ENCODE results near the gene EFNA3. TPM values are rescaled to one million over a fixed set of nuclear protein-coding genes. Genes with fewer than 3 reads are reported as not detected.

The EFNA3 gene
- total RNA-seq, 1 experiment from 2014 or later, result 20.4 TPM

- TF ChIP-seq ZBTB33 (IDR thresholded peaks at IDR 0.05; ENCODE audit: extremely low read depth, insufficient replicate concordance, low read length) (no peak), TCF7L2 (IDR thresholded peaks at IDR 0.05; ENCODE audit: borderline replicate concordance, extremely low read depth, insufficient read depth, insufficient read length) (no peak)
Measured at GRCh38 chr1:155131856-155132255, 53.2 kb downstream of the EFNA3 start (continued).

- ChIA-PET POLR2A (no interaction called here), RAD21 (ENCODE audit: low non-redundant PET in 1 of 2, low total read pairs in 2 of 2, uncharacterized antibody in 2 of 2, unreplicated experiment in 2 of 2) (no interaction called here), CTCF (interaction anchor here (1.3 to 2.2 kb wide), 3 partner anchors 34 to 49 kb away, joined by 4 to 10 read pairs (median 5); partner anchors contain the start of gene KRTCAP2)
- H3K9me2 ChIP-seq (ENCODE audit: insufficient read depth), result no peaks in the 10 kb centered on the region
- peak overlapping the region; percentile 89 for H3K4me2 ChIP-seq (ENCODE audit: low read length)
- H3K36me3 ChIP-seq (ENCODE audit: control insufficient read depth in 1 of 2, insufficient read depth in 2 of 2, low read length in 2 of 2), result peaks cover 15 to 33% of the 10 kb centered on the region in 2 experiments; a peak in 3 of 4 replicates
- intact Hi-C loops (cut with micrococcal nuclease), result loop anchor here (2.0 kb wide), 2 partner anchors 33 to 43 kb away; no protein-coding TSS in a partner anchor
- ATAC-seq (no peak), DNase-seq (ENCODE audit: low read depth, low spot score) (no peak)
- no peaks in the 10 kb centered on the region for H3K27me3 ChIP-seq (ENCODE audit: insufficient read depth, low read length)
- peaks cover 57% of the 10 kb centered on the region for H3K79me2 ChIP-seq (ENCODE audit: insufficient read depth, low read length)
- no peaks in the 10 kb centered on the region for H4K20me1 ChIP-seq (ENCODE audit: insufficient read depth)
- no peaks in the 10 kb centered on the region for H3K9me3 ChIP-seq (ENCODE audit: control insufficient read depth in 1 of 2, insufficient read depth in 1 of 2, low read depth in 1 of 2, low read length in 2 of 2)
- H3K27ac ChIP-seq (ENCODE audit: low read depth, low read length), result peak overlapping the region; percentile 95
- peak overlapping the region; percentile 97 for H3K9ac ChIP-seq (ENCODE audit: low read length)
- H3K4me1 ChIP-seq (ENCODE audit: control insufficient read depth in 1 of 2, insufficient read depth in 2 of 2, low read length in 2 of 2), result peaks cover 40 to 78% of the 10 kb centered on the region in 2 experiments
- no TSS peak for BruUV-seq (replicated peaks)
- H2AFZ ChIP-seq (ENCODE audit: low read depth, low read length, poor library complexity, severe bottlenecking), result no peak overlapping the region
- no peak overlapping the region; a peak in 2 of 4 replicates for H3K4me3 ChIP-seq (replicated peaks in 1 of 2; ENCODE audit: low read depth in 1 of 2, low read length in 2 of 2)
- no peak for TF ChIP-seq ZFX (IDR thresholded peaks at IDR 0.05)
- no peak for TF ChIP-seq POLR2A (IDR thresholded peaks at IDR 0.05; ENCODE audit: borderline replicate concordance, extremely low read depth, insufficient read depth, insufficient read length)
- TF ChIP-seq, protein P1, sequence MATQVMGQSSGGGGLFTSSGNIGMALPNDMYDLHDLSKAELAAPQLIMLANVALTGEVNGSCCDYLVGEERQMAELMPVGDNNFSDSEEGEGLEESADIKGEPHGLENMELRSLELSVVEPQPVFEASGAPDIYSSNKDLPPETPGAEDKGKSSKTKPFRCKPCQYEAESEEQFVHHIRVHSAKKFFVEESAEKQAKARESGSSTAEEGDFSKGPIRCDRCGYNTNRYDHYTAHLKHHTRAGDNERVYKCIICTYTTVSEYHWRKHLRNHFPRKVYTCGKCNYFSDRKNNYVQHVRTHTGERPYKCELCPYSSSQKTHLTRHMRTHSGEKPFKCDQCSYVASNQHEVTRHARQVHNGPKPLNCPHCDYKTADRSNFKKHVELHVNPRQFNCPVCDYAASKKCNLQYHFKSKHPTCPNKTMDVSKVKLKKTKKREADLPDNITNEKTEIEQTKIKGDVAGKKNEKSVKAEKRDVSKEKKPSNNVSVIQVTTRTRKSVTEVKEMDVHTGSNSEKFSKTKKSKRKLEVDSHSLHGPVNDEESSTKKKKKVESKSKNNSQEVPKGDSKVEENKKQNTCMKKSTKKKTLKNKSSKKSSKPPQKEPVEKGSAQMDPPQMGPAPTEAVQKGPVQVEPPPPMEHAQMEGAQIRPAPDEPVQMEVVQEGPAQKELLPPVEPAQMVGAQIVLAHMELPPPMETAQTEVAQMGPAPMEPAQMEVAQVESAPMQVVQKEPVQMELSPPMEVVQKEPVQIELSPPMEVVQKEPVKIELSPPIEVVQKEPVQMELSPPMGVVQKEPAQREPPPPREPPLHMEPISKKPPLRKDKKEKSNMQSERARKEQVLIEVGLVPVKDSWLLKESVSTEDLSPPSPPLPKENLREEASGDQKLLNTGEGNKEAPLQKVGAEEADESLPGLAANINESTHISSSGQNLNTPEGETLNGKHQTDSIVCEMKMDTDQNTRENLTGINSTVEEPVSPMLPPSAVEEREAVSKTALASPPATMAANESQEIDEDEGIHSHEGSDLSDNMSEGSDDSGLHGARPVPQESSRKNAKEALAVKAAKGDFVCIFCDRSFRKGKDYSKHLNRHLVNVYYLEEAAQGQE (IDR thresholded peaks at IDR 0.05; ENCODE audit: low read depth), result no peak
- TF ChIP-seq RAD21 (IDR thresholded peaks at IDR 0.05; ENCODE audit: low read depth), result no peak
- no peak for TF ChIP-seq JUND (IDR thresholded peaks at IDR 0.05)
- TF ChIP-seq ZNF274 (IDR thresholded peaks at IDR 0.05; ENCODE audit: low read depth, low read length), result no peak
- no peak for TF ChIP-seq CTCF (IDR thresholded peaks at IDR 0.05 in 2 of 3, conservative IDR thresholded peaks at IDR 0.05 in 1 of 3; ENCODE audit: borderline replicate concordance in 1 of 3, insufficient read depth in 1 of 3, low read depth in 2 of 3, low read length in 2 of 3)
- no peak for TF ChIP-seq EZH2 (IDR thresholded peaks at IDR 0.05)
- no peak for TF ChIP-seq POLR2AphosphoS5 (IDR thresholded peaks at IDR 0.05; ENCODE audit: low read depth, low read length)
- no peak for TF ChIP-seq FOSL1 (IDR thresholded peaks at IDR 0.05; ENCODE audit: low read depth)
- no peak for TF ChIP-seq EGR1 (IDR thresholded peaks at IDR 0.05; ENCODE audit: low read depth)
- TF ChIP-seq, protein P2, sequence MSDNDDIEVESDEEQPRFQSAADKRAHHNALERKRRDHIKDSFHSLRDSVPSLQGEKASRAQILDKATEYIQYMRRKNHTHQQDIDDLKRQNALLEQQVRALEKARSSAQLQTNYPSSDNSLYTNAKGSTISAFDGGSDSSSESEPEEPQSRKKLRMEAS (IDR thresholded peaks at IDR 0.05), result no peak
- TF ChIP-seq CEBPB (IDR thresholded peaks at IDR 0.05; ENCODE audit: low read depth), result no peak
- no peak for TF ChIP-seq YY1 (IDR thresholded peaks at IDR 0.05; ENCODE audit: extremely low read depth, insufficient replicate concordance, low read depth, low read length)
- TF ChIP-seq CBX3 (IDR thresholded peaks at IDR 0.05; ENCODE audit: low read depth), result no peak
- no peak for TF ChIP-seq SRF (IDR thresholded peaks at IDR 0.05; ENCODE audit: low read depth)
- TF ChIP-seq SP1 (IDR thresholded peaks at IDR 0.05; ENCODE audit: low read depth), result no peak
- TF ChIP-seq ELF1 (IDR thresholded peaks at IDR 0.05; ENCODE audit: borderline replicate concordance, low read depth), result no peak
Measured at GRCh38 chr1:155133799-155134281, 55.2 kb downstream of the EFNA3 start.

All from HCT116 (cell line).